K562 (cell line): ENCODE data around the gene SLC29A3. TPM values are rescaled to one million over a fixed set of nuclear protein-coding genes. Genes with fewer than 3 reads are reported as not detected.
A peak's percentile ranks its signal among the peaks of the same experiment; 100 is the strongest.

Source experiments
- ARNT ChIP-seq, 2 experiments: fragments of 450-650 bp; IDR thresholded peaks; 2 replicates each; pipeline ENCODE4 v1.6.1; 2016; ENCODE audit warnings: mild to moderate bottlenecking in 1 of 2
- DACH1 ChIP-seq: fragments of 450-650 bp; IDR thresholded peaks from 2 replicates; pipeline ENCODE4 v1.6.1; 2018; ENCODE audit not compliant: partially characterized antibody
- DPF2 ChIP-seq: fragments of 450-650 bp; IDR thresholded peaks from 2 replicates; pipeline ENCODE4 v1.6.1; 2016
- HEY1 ChIP-seq: fragments of 250-450 bp; sonication (Bioruptor Pico); IDR thresholded peaks from 2 replicates; pipeline ENCODE4 v1.5.0; 2020; ENCODE audit warnings: mild to moderate bottlenecking, moderate library complexity, borderline replicate concordance
- L3MBTL2 ChIP-seq: fragments of 450-650 bp; IDR thresholded peaks from 2 replicates; pipeline ENCODE4 v1.6.1; 2016; ENCODE audit warnings: mild to moderate bottlenecking, moderate library complexity
- NFYB ChIP-seq: IDR thresholded peaks from 2 replicates; pipeline ENCODE4 v1.6.1; 2011; ENCODE audit warnings: mild to moderate bottlenecking, moderate library complexity; ENCODE audit not compliant: insufficient read length; ENCODE audit errors: extremely low read depth
- RAD51 ChIP-seq: fragments of 450-650 bp; IDR thresholded peaks from 2 replicates; pipeline ENCODE4 v1.7.1; 2016; ENCODE audit warnings: low read depth, mild to moderate bottlenecking, borderline replicate concordance
- RERE ChIP-seq: sonication (generic); formaldehyde crosslinking; IDR thresholded peaks from 2 replicates; pipeline ENCODE4 v1.8.0; 2023; ENCODE audit warnings: missing genetic modification reagents, mild to moderate bottlenecking, borderline replicate concordance
- SRF ChIP-seq, 2 experiments: fragments of 250-450, 450-650 bp in 1 of 2; sonication (Bioruptor Pico) in 1 of 2; sonication (generic) in 1 of 2; formaldehyde crosslinking; IDR thresholded peaks; 2 replicates each; pipeline versions ENCODE4 v1.5.0 to v1.5.1; 2020 to 2022; ENCODE audit warnings: mild to moderate bottlenecking in 1 of 2, missing genetic modification reagents in 1 of 2
- USF1 ChIP-seq: sonication (generic); formaldehyde crosslinking; IDR thresholded peaks from 2 replicates; pipeline ENCODE4 v1.9.0; 2022; ENCODE audit warnings: mild to moderate bottlenecking, missing genetic modification reagents
- ZNF133 ChIP-seq: fragments of 250-450 bp; sonication (Bioruptor Pico); IDR thresholded peaks from 2 replicates; pipeline ENCODE4 v1.4.0; 2020; ENCODE audit warnings: mild to moderate bottlenecking
- ZNF134 ChIP-seq: fragments of 250-450 bp; sonication (Bioruptor Pico); conservative IDR thresholded peaks from 2 replicates; pipeline ENCODE4 v1.4.0; 2020
- ZNF143 ChIP-seq: sonication (generic); formaldehyde crosslinking; IDR thresholded peaks from 2 replicates; pipeline ENCODE4 v1.9.0; 2022; ENCODE audit warnings: mild to moderate bottlenecking, missing genetic modification reagents
- ZNF395 ChIP-seq: fragments of 200-800 bp; sonication (Bioruptor generic); IDR thresholded peaks from 2 replicates; pipeline ENCODE4 v1.6.1; 2017; ENCODE audit warnings: missing genetic modification characterization, missing compliant biosample characterization
- polyA plus RNA-seq, 8 experiments: library from polyadenylated mRNA; depleted of rRNA in 4 of 8; stranded (reverse) in 5 of 8; unstranded in 3 of 8; fragments of >200 nt; fragmentation: Nextera tagmentation in 2 of 8; fragmentation: Illumina TruSeq in 1 of 8; extraction: Ambion mirVana in 2 of 8; extraction: Trizol in 1 of 8; gene quantifications; 2 replicates each; pipeline versions ENCODE4 v1.2.1 to v1.2.3, GENCODE V29; 2011 to 2014; ENCODE audit warnings: inconsistent platforms in 1 of 8, missing spikeins in 1 of 8
- total RNA-seq, 7 experiments: library from RNA; depleted of rRNA in 6 of 7; stranded (reverse); fragments of >200 nt in 6 of 7; fragmentation: Illumina TruSeq in 2 of 7; extraction: Trizol in 2 of 7; gene quantifications; 2 replicates each; pipeline versions ENCODE4 v1.2.1 to v1.2.3, GENCODE V29; 2011 to 2021; ENCODE audit warnings: low replicate concordance in 1 of 7
- TF ChIP-seq, protein P1 (sequence below): sonication (generic); formaldehyde crosslinking; IDR thresholded peaks from 2 replicates; pipeline ENCODE4 v1.8.1; 2023; ENCODE audit warnings: missing genetic modification reagents, mild to moderate bottlenecking, borderline replicate concordance

The SLC29A3 gene
- total and polyA plus RNA-seq, 9 of the 15 experiments (the other 6 are each of a cell fraction or from before 2014, with no cell fraction given) = 2.1 to 10.7 (median 4.6) TPM

GRCh38 chr10:71323407-71323806 is 4.3 kb downstream of the SLC29A3 start (continued):
- TF ChIP-seq ZNF395 (CRISPR knock-in tag) (0 out of 2 replicates have a peak, but pooled peaks have one; percentile 43), ZNF134 (CRISPR knock-in tag) (no peak), RERE (CRISPR knock-in tag) (no peak), SRF (CRISPR knock-in tag; IDR thresholded peaks at IDR 0.05) (no peak), DACH1 (no peak), ZNF133 (no peak), HEY1 (CRISPR knock-in tag) (no peak), NFYB (peak; percentile 49), DPF2 (0 out of 2 replicates have a peak, but pooled peaks have one; percentile 33), USF1 (CRISPR knock-in tag) (peak; percentile 99), ARNT (IDR thresholded peaks at IDR 0.05) (0 out of 4 replicates have a peak, but pooled peaks of 1 of the 2 experiments have one; percentile 58), RAD51 (peak; percentile 95), L3MBTL2 (peak; percentile 50), ZNF143 (CRISPR knock-in tag) (peak; percentile 96)
- TF ChIP-seq, protein P1, sequence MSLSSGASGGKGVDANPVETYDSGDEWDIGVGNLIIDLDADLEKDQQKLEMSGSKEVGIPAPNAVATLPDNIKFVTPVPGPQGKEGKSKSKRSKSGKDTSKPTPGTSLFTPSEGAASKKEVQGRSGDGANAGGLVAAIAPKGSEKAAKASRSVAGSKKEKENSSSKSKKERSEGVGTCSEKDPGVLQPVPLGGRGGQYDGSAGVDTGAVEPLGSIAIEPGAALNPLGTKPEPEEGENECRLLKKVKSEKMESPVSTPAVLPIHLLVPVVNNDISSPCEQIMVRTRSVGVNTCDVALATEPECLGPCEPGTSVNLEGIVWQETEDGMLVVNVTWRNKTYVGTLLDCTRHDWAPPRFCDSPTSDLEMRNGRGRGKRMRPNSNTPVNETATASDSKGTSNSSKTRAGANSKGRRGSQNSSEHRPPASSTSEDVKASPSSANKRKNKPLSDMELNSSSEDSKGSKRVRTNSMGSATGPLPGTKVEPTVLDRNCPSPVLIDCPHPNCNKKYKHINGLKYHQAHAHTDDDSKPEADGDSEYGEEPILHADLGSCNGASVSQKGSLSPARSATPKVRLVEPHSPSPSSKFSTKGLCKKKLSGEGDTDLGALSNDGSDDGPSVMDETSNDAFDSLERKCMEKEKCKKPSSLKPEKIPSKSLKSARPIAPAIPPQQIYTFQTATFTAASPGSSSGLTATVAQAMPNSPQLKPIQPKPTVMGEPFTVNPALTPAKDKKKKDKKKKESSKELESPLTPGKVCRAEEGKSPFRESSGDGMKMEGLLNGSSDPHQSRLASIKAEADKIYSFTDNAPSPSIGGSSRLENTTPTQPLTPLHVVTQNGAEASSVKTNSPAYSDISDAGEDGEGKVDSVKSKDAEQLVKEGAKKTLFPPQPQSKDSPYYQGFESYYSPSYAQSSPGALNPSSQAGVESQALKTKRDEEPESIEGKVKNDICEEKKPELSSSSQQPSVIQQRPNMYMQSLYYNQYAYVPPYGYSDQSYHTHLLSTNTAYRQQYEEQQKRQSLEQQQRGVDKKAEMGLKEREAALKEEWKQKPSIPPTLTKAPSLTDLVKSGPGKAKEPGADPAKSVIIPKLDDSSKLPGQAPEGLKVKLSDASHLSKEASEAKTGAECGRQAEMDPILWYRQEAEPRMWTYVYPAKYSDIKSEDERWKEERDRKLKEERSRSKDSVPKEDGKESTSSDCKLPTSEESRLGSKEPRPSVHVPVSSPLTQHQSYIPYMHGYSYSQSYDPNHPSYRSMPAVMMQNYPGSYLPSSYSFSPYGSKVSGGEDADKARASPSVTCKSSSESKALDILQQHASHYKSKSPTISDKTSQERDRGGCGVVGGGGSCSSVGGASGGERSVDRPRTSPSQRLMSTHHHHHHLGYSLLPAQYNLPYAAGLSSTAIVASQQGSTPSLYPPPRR = no peak
